HG03565 (cell line): ENCODE measurements around the gene MRPS7.

Source experiments
- ATAC-seq: cut with Tn5 transposase; IDR thresholded peaks from one replicate; pipeline ENCODE4 v1.9.1; 2021; ENCODE audit warnings: mild to moderate bottlenecking, moderate library complexity; ENCODE audit not compliant: unreplicated experiment

The MRPS7 gene

DNA sequence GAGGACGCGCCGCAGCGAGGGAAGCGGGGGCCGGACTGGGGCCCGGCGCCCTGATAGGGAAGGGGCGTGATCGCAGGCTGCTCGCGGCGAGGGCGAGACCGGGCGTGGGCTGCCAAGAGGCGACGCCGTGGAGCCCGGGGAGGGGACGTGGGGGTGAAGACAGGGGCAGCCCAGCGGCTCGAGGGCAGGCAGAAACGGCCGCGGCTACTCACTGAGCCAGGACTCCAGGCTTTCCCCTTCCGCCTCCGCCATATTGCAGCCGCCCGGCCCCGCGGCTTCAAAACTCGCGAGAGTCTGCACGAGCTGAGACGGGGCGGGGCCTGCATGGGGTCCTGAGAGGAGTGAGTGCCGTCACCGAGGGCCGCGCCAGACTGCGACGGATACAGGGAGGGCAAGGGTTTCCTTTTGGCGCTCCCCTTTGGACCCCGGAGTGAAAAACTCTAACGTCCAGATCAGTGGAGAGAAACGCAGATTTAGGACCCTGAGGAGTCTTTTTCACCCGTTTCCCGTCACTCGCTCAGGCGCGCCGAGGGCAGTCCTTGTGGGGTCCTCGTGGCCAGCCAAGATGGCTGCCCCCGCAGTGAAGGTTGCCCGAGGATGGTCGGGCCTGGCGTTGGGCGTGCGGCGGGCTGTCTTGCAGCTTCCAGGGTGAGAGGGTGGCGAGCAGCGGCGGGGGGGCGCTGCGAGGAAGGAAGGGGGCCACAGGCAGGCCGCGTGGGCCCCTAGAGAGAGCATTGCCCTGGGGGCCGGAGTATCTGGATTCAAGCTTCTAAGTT, at the start of gene MRPS7, which contains the start of gene GGA3:
TSS of gene MRPS7 (plus strand) at position 544 of the 776 bp plus-strand sequence. CDS start at position 566, 22 bp downstream.
TSS of gene GGA3 (minus strand) at position 271 of the 776 bp plus-strand sequence. CDS start at position 252, 19 bp downstream.
- ATAC-seq = peak; percentile 73

DNA sequence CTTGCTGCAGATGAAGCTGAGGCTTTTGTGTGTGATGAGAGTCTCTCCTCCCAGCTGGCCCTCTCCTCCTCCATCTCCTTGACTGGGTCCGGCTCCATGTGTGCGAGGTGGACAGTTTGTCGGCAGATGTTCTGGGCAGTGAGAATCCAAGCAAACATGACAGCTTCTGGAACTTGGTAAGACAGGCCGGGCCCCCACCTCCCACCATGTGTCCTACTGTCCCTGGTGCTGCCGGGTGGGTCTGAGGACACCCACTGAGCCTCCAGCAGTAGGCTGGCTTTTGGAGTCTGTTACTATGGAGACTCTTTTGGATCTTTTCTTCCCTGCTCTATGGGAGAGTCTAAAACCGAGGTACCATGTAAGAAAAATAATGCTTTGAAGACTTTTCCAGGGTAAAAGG, 43.5 kb upstream of the MRPS7 start:
- ATAC-seq = no peak

- ATAC-seq = no peak
Measured at GRCh38 chr17:75219815-75220214, 41.9 kb upstream of the MRPS7 start.

- no peak for ATAC-seq
Measured at GRCh38 chr17:75225016-75225415, 36.7 kb upstream of the MRPS7 start.

- no peak for ATAC-seq
Measured at GRCh38 chr17:75227729-75228128, 34.0 kb upstream of the MRPS7 start.

- no peak for ATAC-seq
Measured at GRCh38 chr17:75228305-75228704, 33.4 kb upstream of the MRPS7 start.

- no peak for ATAC-seq
Measured at GRCh38 chr17:75228847-75229246, 32.8 kb upstream of the MRPS7 start.

- ATAC-seq = no peak
Measured at GRCh38 chr17:75231071-75231470, 30.6 kb upstream of the MRPS7 start.

GRCh38 chr17:75231741-75232464, 29.8 kb upstream of the MRPS7 start:
- ATAC-seq = no peak

- no peak for ATAC-seq
Measured at GRCh38 chr17:75232786-75233185, 28.9 kb upstream of the MRPS7 start.

- no peak for ATAC-seq
Measured at GRCh38 chr17:75237100-75238014, 24.3 kb upstream of the MRPS7 start.

GRCh38 chr17:75238020-75238580, 23.6 kb upstream of the MRPS7 start:
- ATAC-seq = no peak

DNA sequence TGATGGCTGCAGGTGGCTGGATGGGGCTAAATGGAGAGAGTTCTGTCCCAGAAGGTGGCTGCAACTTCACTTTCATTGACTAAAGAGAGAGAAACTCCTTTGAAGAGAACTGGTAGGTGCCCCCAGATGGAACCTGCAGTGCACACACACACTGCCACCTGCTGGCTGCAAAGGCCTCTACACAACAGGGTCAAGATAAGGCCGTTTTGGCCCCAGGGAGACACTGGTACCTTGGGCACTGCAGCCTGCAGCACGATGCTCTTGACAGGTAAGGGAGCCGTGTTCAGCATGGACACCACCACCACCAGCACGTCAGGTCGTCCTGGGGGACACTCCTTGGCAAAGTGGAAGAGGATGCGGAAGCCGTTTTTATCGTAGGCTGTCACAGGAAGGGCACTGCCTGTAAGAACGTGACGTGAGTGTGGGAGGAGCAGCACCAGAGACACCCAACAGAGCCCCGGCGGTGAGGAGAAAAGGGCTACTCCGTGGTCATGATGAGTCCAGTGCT, 22.9 kb upstream of the MRPS7 start:
- ATAC-seq = no peak

DNA sequence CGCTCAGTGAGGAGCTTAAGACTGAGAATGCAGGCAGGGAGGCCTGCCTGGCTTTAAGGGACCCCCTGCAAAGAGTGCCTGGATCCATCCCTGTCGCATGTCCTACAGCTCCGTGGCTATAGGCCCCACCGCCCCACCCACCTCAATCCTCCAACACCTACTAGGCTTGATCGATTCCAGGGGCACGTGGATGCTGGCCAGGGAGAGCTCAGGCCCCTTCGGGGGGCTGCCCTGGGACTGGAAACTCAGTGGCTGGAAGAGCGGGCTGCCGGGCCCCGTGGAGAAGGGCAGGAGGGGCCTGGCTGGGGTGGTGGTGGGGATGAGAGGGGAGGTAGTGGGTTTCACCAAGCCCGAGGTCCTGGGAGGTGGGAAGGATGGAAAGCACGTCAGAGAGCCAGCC, 22.5 kb upstream of the MRPS7 start:
- ATAC-seq = no peak

- ATAC-seq = no peak
Measured at GRCh38 chr17:75239778-75240393, 21.8 kb upstream of the MRPS7 start.

GRCh38 chr17:75240394-75241142, 21.1 kb upstream of the MRPS7 start:
- ATAC-seq = no peak

DNA sequence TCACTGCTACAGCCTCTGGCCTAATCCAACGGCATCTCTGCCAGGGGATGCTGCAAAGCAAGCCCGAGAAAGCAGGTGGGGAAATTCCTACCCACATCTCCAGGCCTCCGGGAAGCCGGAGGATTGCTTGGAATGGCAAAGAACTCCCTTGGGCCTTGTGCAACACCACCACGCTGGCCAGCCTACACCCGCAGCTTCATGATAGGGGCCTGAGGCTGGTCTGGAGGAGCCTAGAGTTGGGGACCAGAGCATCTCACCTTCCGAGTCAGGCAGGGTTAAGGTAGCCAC, 20.6 kb upstream of the MRPS7 start:
- no peak for ATAC-seq

GRCh38 chr17:75241502-75241901, 20.2 kb upstream of the MRPS7 start:
- no peak for ATAC-seq

GRCh38 chr17:75241996-75242460, 19.7 kb upstream of the MRPS7 start:
- ATAC-seq = no peak
